A172 (cell line): ENCODE results near the gene ARHGAP27. TPM values are rescaled to one million over a fixed set of nuclear protein-coding genes. Genes with fewer than 3 reads are reported as not detected.
A peak's percentile ranks its signal among the peaks of the same experiment; 100 is the strongest.
"Not testable (repeated sequence)": the region's sequence is repeated elsewhere in the genome, so short reads cannot be mapped to it uniquely, and the experiment has no call there.

Experiments used
- DNase-seq: peaks from one replicate; pipeline ENCODE4 v3.0.0-alpha.2; 2015; ENCODE audit warnings: low spot score
- total RNA-seq: library from RNA; depleted of rRNA; stranded (reverse); fragments of >200 nt; shearing (Covaris generic); gene quantifications from 2 replicates; pipeline ENCODE4 v1.2.3, GENCODE V29; 2014; rRNA removed

The ARHGAP27 gene
- total RNA-seq, 1 experiment from 2014 or later: 17.8 TPM

DNA sequence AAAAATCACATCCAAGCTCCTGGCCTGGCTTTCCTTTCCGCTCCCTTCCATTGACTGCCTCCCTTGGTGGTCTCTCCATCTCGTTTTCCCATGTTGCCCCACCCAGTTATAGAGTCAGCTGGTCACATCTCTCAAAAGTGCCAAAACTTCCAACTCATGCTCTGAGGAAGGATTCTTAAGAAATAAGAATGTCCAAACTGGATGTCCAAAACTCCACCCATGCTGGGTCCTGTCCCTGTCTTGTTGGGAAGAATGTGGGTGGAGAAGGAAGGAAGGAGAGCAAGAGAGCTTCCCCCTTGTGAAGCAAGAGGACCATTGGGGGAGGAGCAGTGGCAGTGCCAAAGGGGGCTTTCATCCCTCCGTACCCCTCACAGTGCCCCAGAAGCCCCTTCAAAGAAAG, 71.2 kb downstream of the ARHGAP27 start:
- DNase-seq: no peak

DNA sequence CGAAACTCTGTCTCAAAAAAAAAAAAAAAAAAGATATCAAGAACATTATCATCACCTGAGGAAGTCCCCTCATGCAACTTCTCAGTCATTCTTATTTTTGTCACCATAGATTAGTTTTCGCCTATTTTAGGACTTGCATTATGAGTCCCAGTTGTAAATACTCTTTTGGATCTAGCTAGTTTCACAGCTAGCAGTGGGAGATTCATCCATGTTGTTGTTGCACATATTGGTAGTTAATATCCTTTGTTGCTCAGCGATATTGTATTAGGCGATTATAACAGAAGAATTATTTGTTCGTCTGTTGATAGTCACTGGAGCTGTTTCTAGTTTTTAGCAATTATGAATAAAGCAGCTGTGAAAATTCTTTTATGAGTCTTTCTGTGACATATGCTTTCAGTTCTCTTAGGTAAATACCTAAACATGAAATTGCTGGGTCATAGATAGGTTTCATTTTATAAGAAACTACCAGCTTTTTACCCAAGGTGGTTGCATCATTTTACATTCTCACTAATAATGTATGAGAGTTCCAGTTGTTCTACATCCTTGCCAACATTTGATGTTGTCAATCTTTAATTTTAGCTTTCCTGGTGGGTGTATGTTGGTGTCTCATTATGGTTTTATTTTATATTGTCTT, 75.2 kb downstream of the ARHGAP27 start:
- no peak for DNase-seq

DNA sequence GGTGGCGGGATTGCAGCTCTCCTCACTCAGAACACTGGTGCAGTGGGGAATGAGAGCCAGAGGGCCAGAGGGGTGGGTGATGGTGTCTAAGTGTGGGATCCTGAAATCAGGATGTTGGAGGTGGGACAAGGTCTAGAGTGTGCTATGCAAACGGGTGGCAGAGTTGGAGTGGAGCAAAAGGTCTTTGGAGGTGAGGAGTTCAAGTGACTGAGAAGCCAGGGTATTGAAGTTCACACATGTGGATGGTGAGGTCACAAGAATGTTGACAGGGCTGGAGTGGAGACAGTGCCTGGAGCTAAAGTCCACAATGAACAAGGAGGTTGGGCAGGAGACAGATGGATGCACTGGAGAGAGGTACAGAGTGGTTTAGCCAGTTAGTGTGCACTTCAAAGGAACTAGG, 77.6 kb downstream of the ARHGAP27 start:
- DNase-seq: no peak

DNA sequence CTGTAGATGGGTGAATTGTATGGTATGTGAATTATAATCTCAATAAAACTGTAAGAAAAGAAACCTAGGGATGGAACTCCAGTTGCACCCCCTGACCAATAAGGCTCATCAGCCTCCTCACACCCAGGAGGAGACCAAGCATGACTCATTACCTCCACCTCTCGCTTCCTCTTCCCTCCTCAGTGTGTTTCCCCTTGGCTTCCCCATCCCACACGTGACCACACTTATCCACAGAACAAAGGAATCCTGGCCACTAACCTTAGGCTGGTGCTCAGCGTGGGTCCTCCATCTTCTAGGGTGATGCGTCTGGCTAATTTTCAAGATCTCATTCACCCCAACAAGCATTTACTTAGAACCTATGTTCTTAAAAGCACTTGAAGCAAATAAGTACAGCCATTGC, 79.6 kb downstream of the ARHGAP27 start:
- peak; percentile 61 for DNase-seq

DNA sequence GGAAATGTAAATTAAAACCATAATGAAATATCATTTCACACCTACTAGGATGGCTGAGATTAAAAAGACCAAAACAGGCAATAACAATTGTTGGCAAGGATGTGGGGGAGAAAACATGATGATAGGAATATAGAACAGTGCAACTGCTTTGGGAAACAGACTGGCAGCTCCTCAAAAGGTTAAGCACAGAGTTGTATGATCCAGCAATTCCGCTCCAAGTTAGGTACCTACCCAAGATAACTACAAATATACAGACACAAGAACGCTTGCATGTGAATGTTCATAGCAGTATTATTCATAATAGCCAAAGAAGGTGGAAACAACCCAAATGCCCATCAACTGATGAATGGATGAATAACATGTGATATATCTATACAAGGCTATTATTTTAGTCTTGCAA, 80.8 kb downstream of the ARHGAP27 start:
- no peak for DNase-seq

DNA sequence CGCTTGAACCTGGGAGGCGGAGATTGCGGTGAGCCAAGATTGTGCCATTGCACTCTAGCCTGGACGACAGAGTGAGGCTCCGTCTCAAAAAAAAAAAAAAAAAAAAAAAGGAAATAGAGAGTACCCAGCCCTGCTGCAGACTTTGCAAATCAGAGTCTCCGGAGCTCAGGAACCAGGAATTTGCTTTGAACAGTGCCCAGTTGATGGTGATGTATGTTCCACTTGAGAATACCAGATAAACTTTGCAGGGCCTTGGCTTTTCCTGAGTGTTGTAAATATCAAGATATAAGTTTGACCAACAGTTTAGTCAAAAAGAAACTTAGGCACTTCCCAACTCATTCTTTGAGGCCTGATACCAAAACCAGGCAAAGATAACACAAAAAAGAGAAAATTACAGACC, 85.2 kb downstream of the ARHGAP27 start:
- DNase-seq: no peak

DNA sequence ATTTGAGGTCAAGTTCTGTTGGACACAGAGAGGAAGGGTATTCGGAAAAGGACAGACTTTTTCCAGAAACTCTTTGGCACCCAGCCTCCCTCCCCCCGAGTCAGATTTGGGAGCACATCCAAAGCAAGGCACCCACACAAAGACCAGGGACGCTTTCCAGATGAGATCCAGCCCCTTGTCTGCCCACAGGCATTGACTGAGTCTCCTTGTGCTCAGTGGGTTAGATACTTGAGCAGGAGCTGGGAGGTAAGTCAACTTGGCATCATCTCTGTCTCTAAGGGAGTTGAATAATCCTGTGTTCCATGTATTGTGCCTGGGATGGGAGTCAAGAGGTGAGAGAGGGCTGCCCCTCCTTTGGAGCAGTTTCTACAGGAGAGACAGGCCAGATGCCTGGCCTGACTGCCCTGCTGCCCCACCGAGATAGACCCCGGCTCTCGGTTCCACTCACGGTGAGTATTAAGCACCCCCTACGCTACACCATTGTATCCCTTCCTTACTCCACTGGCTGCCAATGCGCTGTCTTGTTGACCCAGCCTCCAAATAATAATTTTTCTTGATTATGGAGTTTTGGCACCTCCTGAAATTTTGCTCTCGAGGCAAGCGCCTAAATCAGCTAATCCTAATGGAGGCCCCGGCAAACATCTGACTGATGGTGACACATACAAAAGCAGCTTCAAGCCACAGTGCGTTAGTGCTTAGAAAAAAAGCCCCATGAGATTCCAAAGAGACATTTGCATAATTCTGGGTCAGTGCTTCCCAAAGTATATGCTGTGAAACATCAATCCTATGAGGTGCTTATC, 86.3 kb downstream of the ARHGAP27 start:
- no peak for DNase-seq

DNA sequence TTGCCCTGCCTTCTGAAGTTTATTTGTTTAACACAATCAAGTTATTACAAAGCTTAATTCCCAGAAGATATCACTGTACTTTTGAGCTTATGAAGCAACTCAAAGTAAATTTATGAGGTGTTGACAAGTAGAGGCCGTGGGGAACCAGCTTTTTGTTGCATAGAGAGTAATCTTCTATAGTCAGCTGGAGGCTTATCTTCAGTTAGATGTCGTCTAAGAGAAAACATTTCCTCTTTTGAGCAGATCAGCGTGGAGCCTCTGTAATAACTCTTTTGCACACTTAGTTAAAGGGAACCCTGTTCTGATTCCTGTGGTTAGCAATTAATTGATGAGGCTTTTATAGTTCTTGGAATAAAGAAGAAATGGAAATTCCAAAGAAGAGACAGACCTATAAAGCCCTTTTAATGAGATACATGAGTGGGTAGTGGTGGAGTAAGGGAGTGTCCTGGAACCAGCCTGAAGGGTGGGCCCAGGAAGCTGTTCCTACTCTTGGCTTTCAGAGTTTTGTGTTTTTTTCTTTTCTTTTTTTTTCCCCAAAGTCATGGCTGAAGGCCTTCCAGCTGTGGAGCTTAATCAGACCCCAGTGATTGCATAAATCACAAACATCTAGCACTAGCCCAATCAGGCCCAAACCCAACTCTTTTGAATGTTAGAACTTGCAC, 87.0 kb downstream of the ARHGAP27 start:
- DNase-seq: peak; percentile 85

DNA sequence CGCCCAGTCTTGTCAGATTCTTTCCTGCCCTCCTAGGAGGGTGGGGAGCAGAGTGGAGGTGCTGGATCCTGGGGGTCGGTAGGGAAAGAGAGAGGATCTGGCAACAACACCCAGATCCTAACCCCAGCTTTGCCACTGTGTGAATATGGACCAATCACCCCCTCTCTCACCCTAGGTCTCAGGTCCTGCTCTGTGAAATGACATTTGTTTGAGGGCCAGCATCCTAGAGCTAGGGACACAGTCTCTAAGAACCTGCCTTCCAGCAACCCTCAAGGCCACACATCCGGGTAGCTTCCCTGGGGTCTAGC, 87.5 kb downstream of the ARHGAP27 start:
- no peak for DNase-seq

DNA sequence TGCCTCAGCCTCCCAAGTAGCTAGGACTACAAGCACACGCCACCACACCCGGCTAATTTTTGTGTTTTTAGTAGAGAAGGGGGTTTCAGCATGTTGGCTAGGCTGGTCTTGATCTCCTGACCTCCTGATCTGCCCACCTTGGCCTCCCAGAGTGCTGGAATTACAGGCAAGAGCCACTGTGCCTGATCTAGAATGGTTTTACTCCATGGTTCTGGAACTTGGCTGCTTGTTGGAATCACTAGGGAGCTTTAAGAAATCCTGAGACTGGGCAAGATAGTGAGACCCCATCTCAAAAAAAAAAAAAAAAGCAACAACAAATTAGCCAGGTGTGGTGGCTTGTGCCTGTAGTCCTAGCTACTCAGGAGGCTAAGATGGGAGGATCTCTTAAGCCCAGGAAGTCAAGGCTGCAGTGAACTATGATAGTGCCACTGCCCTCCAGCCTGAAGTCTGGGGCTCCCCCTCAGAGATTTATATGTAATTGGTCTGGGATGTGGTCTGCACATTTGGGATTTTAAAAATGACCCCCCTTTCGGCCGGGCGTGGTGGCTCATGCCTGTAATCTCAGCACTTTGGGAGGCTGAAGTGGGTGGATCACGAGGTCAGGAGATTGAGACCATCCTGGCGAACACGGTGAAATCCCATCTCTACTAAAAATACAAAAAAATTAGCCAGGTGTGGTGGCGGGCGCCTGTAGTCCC, 88.6 kb downstream of the ARHGAP27 start:
- DNase-seq: not testable (repeated sequence)

Other genes with a start within 250 kb of the ARHGAP27 start
- 36.3 and 44.8 TPM in 2 replicates for gene FMNL1, start 211.0 kb downstream of the ARHGAP27 start, total RNA-seq
- not detected in 2 replicates for gene SPATA32, start 170.8 kb downstream of the ARHGAP27 start, total RNA-seq
- 24.8 and 35.5 TPM in 2 replicates for gene MAP3K14, start 115.8 kb downstream of the ARHGAP27 start, total RNA-seq
- gene PLEKHM1, start 57.9 kb upstream of the ARHGAP27 start, total RNA-seq: 13.4 and 15.7 TPM in 2 replicates